ENCODE results near the gene MYCN.
"Not testable (repeated sequence)": the region's sequence is repeated elsewhere in the genome, so short reads cannot be mapped to it uniquely, and the experiment has no call there.

The MYCN gene

DNA sequence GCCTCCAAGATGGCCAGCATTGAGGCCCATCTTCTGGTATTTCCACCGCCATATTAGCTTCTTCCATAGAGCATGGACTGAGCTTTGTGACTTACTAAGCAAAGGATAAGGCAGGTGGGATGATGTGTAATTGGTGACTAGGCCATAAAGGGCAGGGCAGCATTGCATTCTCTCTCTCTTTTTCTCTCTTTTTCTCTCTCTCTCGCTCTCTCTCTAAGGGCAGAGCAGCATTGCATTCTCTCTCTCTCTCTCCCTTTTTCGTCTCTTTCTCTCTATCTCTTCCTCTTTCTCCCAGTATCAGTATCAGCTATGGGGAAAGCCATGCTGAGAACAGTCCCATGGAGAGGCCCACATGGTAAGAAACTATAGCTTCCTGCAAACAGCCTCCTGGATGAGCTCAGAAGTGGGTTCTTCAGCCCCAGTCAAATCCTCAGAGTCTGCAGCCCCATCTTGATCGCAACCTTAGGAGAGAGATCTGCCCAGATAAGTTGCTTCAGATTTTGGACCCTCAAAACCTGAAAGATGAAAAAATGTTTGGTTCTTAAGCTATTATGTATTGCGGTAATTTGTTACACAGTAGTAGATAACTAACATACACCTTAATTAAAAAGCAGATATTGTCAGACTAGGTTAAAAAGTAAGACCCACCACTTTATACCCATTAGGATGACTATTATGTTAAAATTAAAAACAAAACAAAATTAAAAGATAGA, 39.1 kb upstream of the MYCN start:
- no peak for TF ChIP-seq CTCF (IDR thresholded peaks at IDR 0.05; ENCODE audit: low read depth, low read length, missing control alignments)
- no peak overlapping the region for H3K4me3 ChIP-seq (replicated peaks; ENCODE audit: low read depth, low read length)
- DNase-seq (ENCODE audit: extremely low read depth, low read depth): no peak

- no peak for TF ChIP-seq CTCF (IDR thresholded peaks at IDR 0.05; ENCODE audit: low read depth, low read length, missing control alignments)
- no peak overlapping the region for H3K4me3 ChIP-seq (replicated peaks; ENCODE audit: low read depth, low read length)
- no peak for DNase-seq (ENCODE audit: extremely low read depth, low read depth)
Observed at GRCh38 chr2:15901808-15902130, 38.6 kb upstream of the MYCN start.

- not testable (repeated sequence) for DNase-seq (ENCODE audit: extremely low read depth, low read depth); H3K4me3 ChIP-seq (replicated peaks; ENCODE audit: low read depth, low read length)
Observed at GRCh38 chr2:15903910-15904309, 36.4 kb upstream of the MYCN start.

DNA sequence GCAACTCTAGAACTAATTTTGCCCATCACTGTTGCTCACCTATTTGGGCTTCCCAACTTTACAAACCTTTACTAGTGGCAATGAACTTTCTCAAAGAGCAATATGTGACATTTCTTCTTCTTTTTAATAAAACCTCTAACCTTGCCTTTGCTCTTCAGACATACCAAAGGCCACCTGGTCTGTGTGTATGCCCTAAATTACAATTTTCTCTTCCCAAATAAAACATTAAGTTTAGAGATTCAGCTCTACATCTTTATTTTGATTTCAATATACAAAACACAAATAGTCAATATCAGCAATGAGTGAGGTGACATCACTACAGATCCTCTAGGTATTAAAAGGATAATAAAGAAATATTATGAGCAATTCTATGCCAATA, 35.1 kb upstream of the MYCN start:
- H3K4me3 ChIP-seq (replicated peaks; ENCODE audit: low read depth, low read length): no peak overlapping the region
- TF ChIP-seq CTCF (IDR thresholded peaks at IDR 0.05; ENCODE audit: low read depth, low read length, missing control alignments): no peak
- no peak for DNase-seq (ENCODE audit: extremely low read depth, low read depth)

DNA sequence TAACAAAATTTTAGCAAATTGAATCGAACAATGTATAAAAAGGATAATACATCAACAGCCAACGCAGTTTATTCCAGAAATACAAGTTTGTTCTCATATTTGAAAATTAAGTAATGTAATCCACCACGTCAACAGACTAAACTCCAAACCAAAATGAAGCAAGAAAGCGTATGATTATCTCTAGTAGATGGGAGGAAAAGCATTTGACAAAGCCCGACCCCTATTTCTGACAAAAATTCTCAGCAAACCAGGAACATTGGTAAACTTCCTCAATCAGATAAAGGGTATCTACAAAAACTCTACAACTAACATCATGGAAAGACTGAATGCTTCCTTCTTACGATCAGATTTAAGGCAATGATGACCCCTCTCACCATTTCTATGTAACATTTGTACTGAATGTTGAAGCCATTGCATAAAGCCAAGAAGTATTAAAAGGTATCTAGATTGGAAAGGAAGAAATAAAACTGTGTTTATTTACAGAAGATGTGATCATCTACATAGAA, 34.3 kb upstream of the MYCN start:
- H3K4me3 ChIP-seq (replicated peaks; ENCODE audit: low read depth, low read length): no peak overlapping the region
- DNase-seq (ENCODE audit: extremely low read depth, low read depth): no peak

DNA sequence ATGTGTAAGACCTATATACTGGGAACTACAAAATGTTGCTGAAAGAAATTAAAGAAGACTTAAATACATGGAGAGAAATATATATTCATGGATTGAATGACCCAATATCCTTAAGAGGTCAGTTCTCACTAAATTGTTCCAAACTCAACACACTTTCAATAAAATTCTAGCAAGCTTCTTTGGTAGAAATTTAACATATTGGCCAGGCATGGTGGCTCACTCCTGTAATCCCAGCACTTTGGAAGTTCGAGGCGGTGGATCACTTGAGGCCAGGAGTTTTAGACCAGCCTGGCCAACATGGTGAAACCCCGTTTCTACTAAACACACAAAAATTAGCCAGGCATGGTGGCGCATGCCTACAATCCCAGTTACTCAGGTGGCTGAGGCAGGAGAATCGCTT, 33.6 kb upstream of the MYCN start:
- no peak overlapping the region for H3K4me3 ChIP-seq (replicated peaks; ENCODE audit: low read depth, low read length)
- DNase-seq (ENCODE audit: extremely low read depth, low read depth): no peak
- TF ChIP-seq CTCF (IDR thresholded peaks at IDR 0.05; ENCODE audit: low read depth, low read length, missing control alignments): no peak

More for the DNA sequence above, 34.3 kb upstream of the MYCN start:
- TF ChIP-seq CTCF (IDR thresholded peaks at IDR 0.05; ENCODE audit: low read depth, low read length, missing control alignments): no peak

DNA sequence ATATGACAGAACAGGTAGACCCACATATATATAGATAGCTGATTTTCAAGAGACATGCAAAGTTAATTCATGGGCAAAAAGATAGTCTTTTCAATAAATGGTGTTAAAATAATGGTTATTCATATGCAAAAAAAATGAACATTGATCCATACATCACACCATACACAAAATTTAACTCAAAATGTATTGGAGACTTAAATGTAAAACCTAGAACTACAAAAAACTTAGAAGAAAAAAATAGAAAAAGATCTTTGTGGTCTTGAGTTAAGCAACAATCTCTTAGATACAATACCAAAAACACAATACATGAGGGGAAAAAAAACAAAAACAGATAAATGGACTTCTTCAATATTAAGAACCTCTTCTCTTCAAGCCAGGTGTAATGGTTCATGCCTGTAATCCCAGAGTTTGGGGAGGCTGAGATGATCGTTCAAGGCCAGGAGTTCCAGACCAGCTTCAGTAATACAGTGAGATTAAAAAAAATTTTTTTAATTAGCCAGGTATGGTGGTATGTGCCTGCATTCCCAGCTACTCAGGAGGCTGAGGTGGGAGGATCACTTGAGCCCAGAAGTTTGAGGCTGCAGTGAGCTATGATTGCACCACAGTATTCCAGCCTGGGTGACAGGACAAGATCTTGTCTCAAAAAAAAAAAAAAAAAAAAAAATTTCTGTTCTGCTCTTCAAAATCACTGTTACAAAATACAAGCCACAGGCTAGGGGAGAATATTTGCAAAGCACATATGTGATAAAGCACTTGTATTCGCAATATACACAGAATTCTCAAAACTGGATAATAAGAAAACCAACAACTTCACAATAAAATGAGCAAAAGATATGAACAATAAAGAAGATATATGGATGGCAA, 32.7 kb upstream of the MYCN start:
- no peak for TF ChIP-seq CTCF (IDR thresholded peaks at IDR 0.05; ENCODE audit: low read depth, low read length, missing control alignments)
- no peak overlapping the region for H3K4me3 ChIP-seq (replicated peaks; ENCODE audit: low read depth, low read length)
- DNase-seq (ENCODE audit: extremely low read depth, low read depth): no peak

All from HFF-Myc (cell line).